GM19372 (cell line): Measurements from ENCODE around the gene MAMDC4.
A peak's percentile ranks its signal among the peaks of the same experiment; 100 is the strongest.

Source experiments
- ATAC-seq: cut with Tn5 transposase; IDR thresholded peaks from one replicate; pipeline ENCODE4 v1.9.1; 2021; ENCODE audit warnings: mild to moderate bottlenecking, low read depth, moderate library complexity; ENCODE audit not compliant: unreplicated experiment

The MAMDC4 gene

GRCh38 chr9:136885950-136886578 is 33.9 kb downstream of the MAMDC4 start, which contains the start of gene TRAF2:
TSS of gene TRAF2 (plus strand) at chr9:136886516. CDS start at chr9:136898741, 12,225 bp downstream.
- peak; percentile 93 for ATAC-seq

DNA sequence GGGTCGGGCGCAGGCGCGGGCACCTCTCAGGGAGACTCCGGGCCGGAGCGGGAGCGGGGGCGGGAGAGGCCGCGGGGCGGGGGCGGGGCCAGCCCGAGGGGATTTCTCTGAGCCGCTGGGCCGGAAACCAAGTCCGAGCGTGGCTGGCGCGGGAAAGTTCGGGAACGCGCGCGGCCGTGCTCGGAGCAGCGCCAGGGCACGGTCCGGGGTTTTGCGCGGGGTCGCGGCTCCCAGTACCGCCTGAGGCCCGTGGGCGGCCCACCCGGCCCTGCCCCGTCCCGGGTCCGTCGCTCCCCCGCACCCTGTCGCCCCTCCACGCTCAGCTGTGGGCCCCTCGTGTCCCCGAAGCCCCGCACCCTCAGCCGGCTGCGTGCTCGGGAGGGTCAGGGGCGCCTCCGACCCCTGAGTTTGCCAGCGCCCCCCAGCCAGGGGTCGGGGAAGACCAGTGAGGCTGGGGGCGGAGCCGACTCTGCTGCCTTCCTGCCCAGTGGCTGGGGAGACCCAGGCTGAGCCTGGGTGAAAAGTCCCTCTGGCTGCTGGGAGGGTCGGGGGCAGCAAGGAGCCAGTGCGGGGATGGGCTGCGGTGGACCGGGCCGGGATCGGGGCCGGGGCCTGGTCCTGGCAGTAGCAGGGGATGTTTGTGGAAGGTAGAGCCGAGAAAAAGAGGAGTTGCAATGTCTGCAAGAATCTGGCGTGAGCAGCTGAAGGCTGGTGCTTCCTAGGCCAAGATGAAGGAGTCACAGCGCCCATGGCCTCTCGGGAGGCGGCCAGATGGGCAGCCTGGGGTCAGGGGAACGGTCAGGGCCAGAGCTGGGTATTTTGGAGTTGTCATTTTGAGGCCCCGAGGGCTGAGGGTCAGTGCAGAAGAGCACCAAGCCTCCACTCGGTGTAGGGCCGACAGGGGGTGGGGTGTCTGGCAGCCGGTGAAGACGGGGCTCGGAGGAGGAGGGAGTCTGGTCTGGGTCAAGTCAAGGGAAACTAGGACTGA is 34.8 kb downstream of the MAMDC4 start:
- ATAC-seq: peak; percentile 25

DNA sequence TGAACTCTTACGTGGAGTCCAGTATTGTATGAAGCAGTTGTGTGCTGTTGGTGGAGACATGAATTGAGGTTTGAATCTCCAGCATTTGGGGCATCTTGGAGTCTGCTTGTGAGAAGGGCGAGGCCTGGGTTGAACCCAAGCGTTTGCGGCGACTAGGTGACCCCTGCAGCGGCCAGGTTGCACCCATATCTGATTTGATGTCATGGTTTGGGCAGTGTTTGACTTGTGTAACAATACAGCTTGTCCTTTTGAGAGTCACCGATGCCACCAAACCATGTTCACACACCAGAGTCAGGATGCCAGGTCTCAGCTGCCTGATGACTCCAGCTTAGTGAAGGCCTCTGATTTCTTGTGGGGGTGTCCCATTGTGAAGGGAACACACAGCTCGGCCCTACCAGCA is 36.3 kb downstream of the MAMDC4 start:
- no peak for ATAC-seq

DNA sequence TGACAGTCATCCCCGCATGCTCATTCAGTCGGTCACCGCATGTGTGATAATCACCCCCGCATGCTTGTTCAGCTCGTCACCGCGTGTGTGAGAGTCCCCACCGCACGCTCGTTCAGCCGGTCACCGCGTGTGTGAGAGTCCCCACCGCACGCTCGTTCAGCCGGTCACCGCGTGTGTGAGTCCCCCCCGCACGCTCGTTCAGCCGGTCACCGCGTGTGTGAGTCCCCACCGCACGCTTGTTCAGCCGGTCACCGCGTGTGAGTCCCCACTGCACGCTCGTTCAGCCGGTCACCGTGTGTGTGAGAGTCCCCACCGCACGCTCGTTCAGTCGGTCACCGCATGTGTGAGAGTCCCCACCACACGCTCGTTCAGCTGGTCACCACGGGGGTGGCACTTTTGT is 37.7 kb downstream of the MAMDC4 start:
- ATAC-seq: no peak

- no peak for ATAC-seq
Observed at GRCh38 chr9:136890661-136891060, 38.5 kb downstream of the MAMDC4 start.

DNA sequence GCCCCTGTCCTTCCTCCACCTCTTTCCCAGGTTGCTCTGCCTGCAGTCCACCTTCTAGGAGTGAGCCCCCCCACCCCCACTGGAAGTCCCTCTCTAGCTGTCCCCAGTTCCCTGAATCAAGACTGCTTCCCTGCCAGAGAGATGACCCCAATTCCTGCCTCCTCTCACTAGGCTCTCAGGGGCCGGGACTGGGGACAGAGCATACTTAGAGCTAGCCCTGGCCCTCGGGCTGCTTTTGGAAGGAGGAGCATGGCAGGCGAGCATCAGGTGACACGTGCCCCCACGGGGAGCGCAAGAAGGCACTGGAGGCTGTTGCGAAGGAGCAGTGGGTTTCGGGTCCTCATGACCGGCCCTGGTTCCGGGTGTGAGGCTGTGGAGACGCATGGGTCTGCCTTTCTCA is 43.9 kb downstream of the MAMDC4 start:
- ATAC-seq: no peak

DNA sequence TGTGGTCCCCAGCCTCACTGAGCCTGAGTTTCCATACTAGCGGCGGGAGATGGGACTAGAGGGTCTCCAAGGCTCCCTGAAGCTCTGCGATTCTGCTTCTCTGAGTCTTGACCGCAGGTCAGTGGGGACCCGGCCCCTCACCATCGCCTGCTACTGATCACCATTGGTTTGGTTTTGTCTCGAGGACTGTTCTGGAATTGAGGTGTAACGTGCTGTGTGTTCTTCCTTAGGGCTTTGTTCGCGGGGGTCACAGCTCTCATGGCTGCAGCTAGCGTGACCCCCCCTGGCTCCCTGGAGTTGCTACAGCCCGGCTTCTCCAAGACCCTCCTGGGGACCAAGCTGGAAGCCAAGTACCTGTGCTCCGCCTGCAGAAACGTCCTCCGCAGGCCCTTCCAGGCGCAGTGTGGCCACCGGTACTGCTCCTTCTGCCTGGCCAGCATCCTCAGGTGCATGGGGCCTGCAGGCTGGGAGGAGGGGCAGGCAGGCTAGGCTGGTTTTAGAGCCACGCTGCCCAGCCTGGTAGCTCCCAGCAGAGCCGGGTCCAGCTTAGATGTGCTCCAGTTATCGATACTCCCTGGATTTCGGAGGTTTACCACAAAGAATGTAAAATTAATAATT is 46.4 kb downstream of the MAMDC4 start:
- ATAC-seq: no peak

DNA sequence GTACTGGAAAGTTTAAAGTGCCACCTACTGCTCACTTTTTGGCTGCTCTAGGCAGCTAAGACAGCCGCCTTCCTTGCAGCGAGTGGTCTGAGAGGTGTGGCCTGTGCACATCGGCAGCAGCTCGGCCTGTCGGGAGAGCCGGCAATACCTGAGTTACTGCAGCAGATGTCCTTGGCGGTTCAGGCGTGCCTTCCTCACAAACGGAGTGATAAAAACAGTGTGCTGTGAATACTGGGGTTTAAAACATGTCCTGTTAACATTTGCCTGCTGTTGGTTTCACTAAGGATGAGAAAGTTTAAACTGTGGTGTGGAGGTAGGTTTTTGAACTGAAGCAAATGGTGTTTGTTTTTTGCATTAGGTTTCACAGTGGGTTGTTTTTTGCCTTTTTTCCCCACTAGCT is 47.0 kb downstream of the MAMDC4 start:
- no peak for ATAC-seq

DNA sequence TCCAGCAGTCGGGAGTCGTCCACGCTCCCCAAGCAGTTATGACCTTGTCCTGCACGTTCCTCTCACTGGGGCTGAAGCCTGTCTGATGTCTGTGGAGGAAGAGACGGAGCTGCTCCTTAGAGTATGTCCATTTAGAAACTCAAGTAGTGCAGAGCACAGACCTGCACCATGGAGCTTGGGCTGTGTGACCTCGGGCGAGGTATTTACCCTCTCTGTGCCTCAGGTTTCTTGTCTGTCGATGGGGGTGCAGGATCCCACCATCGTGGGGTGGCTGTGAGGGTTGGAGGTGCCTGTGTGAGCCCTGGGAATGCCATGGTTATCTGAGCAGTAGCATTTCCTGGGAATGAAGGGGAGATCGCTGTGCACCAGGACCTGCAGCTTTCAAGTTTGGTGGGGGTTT is 48.4 kb downstream of the MAMDC4 start:
- no peak for ATAC-seq

DNA sequence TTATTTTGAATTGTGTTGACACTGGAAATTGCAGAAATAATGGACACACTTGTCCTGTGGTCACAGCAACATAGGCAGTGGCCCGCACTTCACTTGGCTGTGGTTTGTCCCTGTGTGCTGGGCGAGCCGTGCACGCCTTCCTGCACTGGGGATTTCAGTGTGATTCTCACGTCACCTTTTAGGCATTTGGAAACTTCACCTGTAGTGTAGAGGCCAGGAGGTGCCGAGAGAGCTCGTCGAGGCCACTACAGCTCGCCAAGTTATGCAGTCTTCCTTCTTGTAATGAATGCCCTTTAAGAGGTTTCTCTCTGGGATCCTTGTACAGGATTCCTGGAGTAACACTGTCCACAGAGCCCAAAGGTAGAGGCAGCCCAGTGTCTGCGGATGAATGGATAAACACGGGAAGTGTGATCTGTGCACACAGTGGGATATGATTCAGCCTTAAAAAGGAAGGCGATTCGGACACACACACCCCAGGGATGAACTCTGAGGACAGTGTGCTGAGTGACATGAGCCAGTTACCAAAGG is 48.9 kb downstream of the MAMDC4 start:
- ATAC-seq: no peak

DNA sequence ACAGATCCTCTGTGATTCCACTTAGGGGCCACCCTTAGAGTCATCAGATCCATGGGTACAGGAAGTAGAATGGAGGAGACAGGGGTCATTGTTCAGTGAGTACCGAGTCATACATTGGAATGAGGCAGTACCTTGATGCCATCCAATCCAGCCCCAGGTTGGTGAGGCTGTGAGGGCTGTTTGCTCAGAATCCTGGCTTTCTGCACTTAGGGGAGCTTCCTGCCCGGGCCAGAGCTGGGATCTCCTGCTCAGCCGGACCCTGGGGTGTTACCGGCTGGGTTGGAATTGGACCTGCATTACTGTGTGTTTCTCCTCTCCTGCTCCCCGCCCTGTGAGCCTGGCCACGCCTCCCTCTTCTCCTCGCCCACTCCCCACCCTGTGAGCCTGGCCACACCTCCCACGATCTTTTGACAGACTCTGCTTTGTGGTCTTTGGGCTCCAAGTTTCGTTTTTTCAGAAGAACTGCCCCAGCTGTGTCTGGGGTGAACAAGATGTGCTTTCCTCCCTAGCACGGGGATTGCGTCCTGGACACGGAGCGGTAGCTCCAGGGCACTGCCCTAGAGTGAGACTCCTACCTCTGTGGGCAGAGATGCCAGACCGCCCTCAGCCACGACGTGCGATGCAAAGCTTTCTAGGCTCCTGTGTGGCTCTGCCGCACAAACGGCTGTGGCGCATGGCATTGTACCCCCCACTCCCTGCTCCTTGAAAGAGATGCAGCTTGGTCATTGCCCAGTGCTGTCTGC is 49.5 kb downstream of the MAMDC4 start:
- no peak for ATAC-seq

GRCh38 chr9:136902259-136902821 is 50.2 kb downstream of the MAMDC4 start:
- ATAC-seq: peak; percentile 58

DNA sequence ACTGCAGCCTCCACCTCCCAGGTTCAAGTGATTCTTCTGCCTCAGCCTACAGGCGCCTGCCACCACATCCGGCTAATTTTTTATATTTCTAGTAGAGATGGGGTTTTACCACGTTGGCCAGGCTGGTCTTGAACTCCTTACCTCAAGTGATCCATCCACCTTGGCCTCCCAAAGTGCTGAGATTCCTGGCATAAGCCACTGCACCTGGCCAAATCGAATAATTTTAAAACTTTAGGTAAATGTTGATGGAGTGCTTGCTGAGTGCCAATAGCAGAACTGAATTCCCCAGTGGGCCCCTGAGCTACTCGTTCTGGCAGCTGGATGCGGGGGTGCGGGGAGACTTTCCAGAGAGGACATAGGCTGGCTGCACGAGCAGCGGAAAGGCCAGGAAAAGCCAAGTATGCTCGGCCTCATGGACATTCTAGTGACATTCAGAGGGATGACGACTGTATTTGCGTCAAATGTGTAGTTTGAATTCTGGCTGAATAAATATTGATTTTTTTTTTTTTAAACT is 51.0 kb downstream of the MAMDC4 start:
- ATAC-seq: no peak

GRCh38 chr9:136906266-136906665 is 54.1 kb downstream of the MAMDC4 start:
- no peak for ATAC-seq

DNA sequence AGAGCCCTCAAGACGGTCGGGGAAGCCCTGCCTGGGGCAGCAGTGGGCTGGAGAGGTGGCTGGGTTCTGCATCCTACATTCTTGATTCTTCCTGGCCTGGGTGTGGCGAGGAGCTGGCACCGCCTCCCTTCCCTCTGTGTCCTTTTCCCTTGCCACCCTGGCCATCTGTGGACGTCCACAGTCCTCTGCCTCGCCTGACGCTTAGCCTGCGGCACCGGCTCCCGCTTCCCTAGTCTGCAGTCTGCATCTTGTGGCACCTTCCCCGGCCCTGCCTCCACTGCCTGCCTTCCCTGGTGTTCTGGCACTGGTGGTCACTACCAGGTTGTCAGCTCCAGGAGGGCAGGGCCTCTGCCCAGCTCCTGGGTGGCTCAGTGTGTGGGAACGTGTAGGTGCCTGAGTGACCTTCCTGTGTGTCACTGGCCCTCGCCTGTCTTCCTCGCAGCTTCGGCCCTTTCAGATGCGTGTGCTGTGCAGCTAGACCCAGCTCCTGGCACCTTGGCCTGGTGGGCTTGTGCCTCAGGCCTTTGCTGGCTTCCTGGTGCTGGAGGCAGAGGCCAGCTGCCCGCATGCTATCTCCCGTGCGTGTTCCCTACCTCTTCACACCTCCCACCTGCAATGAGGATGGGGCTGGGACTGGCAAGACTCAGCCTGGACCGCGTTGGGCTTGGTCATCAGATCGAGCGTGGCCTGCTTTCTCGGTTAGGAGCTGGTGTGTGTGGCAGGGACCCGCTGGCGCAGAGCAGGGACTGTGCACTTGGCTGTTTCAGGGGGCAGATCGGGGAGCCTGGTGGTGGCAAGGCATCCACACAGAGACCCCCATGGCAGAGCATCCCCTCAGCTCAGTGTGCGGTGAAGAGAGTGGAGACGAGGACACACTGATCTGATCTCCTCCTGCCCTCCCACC is 55.1 kb downstream of the MAMDC4 start:
- no peak for ATAC-seq
